NCI-H2227 (cell line): ENCODE data around the gene TRIM52.

Experiments
- DNase-seq: peaks from one replicate; lab custom pipeline; 2025; ENCODE audit not compliant: unreplicated experiment; lab: John Stamatoyannopoulos, UW

The TRIM52 gene

DNA sequence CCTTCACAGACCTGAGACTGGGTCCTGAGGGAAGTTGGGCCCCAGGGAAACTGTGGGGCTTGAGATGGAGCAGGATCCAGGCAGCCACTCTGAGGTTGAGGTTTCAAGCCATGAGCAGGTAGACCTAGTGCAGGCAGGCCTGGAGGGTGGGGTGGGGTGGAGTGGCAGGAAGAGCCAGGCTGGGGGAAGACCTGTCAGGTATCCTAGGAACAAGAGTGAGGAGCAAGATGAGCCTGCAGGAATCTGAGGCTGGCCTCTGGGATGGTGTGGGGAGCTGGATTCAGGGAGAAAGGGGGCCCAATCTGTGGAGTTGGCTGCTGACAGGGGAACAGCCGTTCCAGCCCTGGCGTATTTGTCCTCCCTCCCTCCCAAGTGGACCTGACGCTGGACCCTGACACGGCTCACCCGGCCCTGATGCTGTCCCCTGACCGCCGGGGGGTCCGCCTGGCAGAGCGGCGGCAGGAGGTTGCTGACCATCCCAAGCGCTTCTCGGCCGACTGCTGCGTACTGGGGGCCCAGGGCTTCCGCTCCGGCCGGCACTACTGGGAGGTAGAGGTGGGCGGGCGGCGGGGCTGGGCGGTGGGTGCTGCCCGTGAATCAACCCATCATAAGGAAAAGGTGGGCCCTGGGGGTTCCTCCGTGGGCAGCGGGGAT lies 27.0 kb downstream of the TRIM52 start:
- DNase-seq = no peak

- no peak for DNase-seq
Measured at GRCh38 chr5:181233088-181233800, 27.7 kb downstream of the TRIM52 start.

DNA sequence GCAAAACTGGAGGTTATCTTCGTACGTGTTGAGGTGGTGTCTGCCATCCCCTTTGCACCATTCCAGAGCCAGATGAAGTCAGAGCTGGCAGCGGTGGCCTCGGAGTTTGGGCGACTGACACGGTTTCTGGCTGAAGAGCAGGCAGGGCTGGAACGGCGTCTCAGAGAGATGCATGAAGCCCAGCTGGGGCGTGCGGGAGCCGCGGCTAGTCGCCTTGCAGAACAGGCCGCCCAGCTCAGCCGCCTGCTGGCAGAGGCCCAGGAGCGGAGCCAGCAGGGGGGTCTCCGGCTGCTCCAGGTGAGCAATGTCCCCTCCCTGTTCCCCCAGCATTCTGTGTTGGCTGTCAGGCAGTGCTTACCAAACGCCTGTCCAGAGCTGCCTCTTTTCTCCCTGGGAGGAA lies 28.4 kb downstream of the TRIM52 start:
- no peak for DNase-seq

GRCh38 chr5:181231432-181231831 lies 29.5 kb downstream of the TRIM52 start:
- DNase-seq = no peak

GRCh38 chr5:181230551-181230950 lies 30.4 kb downstream of the TRIM52 start:
- DNase-seq = no peak

- no peak for DNase-seq
Measured at GRCh38 chr5:181229996-181230395, 30.9 kb downstream of the TRIM52 start.

- DNase-seq = no peak
Measured at GRCh38 chr5:181224390-181225229, 36.3 kb downstream of the TRIM52 start.

- no peak for DNase-seq
Measured at GRCh38 chr5:181223729-181224389, 37.1 kb downstream of the TRIM52 start.

- no peak for DNase-seq
Measured at GRCh38 chr5:181223058-181223728, 37.8 kb downstream of the TRIM52 start, which contains the start of gene TRIM41. Gene TRIM41, plus strand, starts transcription at chr5:181223281. Its CDS starts 719 bp downstream, at chr5:181224000.

GRCh38 chr5:181222630-181223057 lies 38.3 kb downstream of the TRIM52 start:
- DNase-seq = no peak

- no peak for DNase-seq
Measured at GRCh38 chr5:181221792-181222629, 38.9 kb downstream of the TRIM52 start.

DNA sequence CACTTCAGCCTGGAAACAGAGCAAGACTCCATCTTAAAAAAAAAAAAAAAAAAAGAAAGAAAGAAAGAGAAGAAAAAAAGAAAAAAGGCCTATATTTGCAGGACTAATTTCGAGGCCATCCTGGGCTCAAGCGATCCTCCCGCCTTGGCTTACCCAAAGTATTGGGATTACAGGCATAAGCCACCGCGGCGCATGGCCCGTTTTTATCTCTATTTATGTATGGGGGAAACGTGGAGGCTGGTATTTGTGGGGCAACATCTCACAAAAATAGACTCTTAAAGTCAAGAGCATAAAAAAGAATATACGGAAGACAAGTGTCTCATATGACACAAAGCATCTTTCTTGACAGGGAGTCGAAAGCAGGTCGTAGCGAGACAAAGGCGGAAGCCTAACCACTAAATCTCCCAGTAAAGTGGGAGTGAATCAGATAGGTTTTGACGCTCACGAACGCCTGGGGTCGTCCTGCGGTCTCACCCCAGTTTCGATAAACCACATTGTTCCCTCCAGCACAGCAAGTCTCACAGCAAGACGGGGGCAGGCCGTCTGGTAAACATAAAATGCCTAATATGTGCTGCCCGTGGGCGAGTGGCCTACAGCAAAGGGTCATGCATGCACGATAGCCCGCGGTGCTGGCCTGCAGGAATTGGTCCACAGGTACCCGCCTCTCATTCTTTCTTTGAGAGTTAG lies 39.7 kb downstream of the TRIM52 start:
- DNase-seq = no peak

GRCh38 chr5:181220178-181220515 lies 40.8 kb downstream of the TRIM52 start:
- DNase-seq = no peak

- no peak for DNase-seq
Measured at GRCh38 chr5:181219262-181220177, 41.4 kb downstream of the TRIM52 start.

DNA sequence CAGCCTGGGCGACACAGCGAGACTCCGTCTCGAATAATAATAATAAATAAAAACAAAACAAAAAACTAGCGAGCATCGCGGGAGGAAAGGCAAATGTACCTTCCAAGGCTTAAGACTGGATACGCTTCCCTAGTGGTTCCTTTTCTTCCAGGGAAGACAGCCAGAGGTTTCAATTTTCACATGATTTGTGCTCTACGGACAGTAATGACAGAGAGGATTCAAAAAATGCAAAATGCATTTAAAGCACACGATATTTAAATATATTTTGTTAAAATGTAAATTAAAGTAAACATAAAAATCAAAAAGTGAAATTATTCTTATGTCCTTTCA lies 42.2 kb downstream of the TRIM52 start:
- DNase-seq = no peak

DNA sequence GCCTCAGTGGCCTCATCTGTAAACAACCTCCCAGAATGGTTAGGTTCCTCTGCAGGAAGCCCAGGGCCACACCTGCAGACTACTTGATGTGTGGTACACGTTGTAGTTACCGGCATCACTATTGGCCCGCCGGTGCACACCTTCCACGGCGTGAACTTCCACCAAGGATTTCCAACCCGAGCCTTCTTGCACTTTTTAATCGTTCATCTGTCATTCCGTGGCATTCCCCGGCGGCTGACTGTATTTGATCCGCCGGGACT lies 43.2 kb downstream of the TRIM52 start:
- DNase-seq = no peak

DNA sequence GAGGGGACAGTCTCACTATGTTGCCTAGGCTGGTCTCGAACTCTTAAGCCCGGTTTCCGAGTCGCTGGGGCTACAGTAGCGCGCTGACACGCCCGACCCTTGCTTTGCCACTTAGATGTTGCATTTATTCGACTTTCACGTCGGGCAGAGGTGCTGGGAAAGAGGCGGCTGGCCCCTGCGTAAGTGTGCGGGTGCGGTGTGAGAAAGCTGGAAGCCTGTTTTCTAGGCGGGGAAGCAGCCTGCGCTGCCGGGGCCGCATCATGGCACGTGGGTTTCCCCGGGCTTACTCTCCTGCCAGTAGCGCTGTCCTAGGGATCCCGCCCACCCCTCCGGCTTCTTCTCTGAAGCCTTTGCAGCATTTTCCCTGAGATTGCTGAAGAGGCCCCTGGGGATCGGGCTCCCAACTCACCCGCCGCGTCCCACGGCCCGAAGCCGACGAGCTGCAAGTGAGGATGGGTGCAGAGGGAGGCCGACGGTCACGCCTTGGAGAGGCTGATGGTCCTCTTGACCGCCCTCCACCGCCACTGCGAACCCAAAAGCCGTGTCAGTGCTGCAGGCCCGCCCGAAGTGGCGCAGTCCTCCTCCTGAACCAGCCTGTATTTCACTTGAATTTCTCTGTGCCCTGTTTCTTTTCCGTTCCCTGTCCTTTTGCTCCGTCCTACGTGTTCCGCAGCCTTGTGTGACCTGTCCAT lies 43.7 kb downstream of the TRIM52 start:
- no peak for DNase-seq
